ENCODE results near the gene ARG2.

- TF ChIP-seq CTCF (IDR thresholded peaks at IDR 0.05): no peak
- no peak for TF ChIP-seq POLR2AphosphoS5 (IDR thresholded peaks at IDR 0.05)
- no peak for TF ChIP-seq POLR2A (IDR thresholded peaks at IDR 0.05)
Measured at GRCh38 chr14:67698179-67698578, 78.5 kb downstream of the ARG2 start.
